Stimulated activated CD8-positive, alpha-beta memory T cell treated with anti-CD3 and anti-CD28 coated beads, Interleukin-4, amount 100 ng/mL, for 1 hour (primary cell): Measurements from ENCODE around the gene C2CD4C.
"Not testable (repeated sequence)": the region's sequence is repeated elsewhere in the genome, so short reads cannot be mapped to it uniquely, and the experiment has no call there.

ENCODE experiments used
- DNase-seq, 2 donors: peaks; one replicate each; pipeline ENCODE4 v3.0.0-alpha.2; 2020; ENCODE audit warnings: low read depth in 2 of 2, low spot score in 1 of 2

The C2CD4C gene

GRCh38 chr19:383922-384798 is 24.8 kb downstream of the C2CD4C start:
- DNase-seq = no peak

GRCh38 chr19:383040-383439 is 25.9 kb downstream of the C2CD4C start:
- no peak for DNase-seq

- DNase-seq = not testable (repeated sequence)
These were observed 26.4 kb downstream of the C2CD4C start for GRCh38 chr19:382578-382977.

GRCh38 chr19:381901-382300 is 27.0 kb downstream of the C2CD4C start:
- DNase-seq = not testable (repeated sequence)

DNA sequence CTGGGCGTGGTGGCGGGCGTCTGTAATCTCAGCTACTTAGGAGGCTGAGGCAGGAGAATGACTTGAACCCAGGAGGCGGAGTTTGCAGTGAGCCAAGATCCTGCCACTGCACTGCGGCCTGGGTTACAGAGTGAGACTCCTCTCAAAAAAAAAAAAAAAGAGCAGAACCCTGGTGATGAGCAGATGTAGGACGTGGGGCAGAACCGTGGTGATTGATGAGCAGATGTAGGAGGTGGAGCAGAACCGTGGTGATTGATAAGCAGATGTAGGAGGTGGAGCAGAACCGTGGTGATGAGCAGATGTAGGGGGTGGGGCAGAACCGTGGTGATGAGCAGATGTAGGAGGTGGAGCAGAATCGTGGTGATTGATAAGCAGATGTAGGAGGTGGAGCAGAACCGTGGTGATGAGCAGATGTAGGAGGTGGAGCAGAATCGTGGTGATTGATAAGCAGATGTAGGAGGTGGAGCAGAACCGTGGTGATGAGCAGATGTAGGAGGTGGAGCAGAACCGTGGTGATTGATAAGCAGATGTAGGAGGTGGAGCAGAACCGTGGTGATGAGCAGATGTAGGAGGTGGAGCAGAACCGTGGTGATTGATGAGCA is 28.2 kb downstream of the C2CD4C start:
- not testable (repeated sequence) for DNase-seq

DNA sequence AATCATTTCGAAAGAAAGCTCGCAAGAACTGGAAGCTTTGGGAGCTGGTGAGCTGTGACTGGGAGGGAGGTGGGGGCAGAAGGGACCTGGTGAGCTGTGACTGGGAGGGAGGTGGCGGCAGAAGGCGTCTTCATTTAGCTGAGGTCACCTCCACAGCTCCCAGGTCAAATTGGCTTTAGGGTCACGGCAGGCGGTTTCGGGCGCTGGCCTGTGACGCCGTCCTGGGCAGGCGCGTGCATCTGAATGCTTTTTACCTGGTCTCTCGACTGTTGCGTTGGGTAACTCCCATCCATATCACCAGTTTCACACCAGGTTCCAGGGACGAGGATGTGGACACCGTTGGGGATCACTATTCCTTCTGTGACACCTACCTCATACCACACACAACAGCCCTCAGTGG is 29.2 kb downstream of the C2CD4C start:
- no peak for DNase-seq

- DNase-seq = no peak
These were observed 30.2 kb downstream of the C2CD4C start for GRCh38 chr19:378706-379105.

DNA sequence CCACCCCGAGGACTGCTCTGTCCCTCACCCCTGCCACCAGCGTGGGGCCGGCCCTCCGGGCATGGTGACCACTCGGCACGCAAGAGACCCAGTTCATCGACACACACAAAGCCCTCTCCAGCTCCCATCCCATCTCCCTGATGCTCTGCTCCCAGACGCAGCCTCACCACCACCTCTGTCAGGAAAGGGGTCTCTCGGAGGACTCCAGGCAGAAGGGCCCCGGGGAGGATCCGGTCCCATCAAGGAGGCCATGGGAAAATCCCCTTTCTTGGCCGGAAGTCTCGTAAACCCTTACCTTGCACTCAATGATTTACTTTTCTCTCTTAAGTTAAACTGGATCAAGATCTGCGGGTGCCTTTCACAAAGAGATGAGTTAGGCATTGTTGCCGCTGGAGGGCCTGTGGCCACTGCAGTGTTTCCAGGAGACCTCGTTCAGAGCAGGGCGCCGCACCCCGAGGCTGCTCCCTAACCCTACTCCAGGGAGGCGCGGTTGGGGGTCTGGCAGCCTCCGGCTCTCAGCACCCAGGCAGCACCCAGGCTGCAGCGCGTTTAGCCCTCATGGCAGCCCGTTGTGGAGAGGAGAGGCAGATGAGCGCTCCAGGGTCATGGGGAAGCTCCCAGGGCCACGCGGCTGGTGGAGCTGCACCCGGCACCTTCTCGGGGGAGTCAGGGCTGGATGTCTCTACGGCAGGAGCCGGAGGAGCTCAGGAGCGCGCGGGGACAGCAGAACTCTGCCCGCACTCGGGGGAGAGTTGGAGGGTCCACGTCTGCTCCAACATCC is 31.0 kb downstream of the C2CD4C start:
- DNase-seq = no peak

- DNase-seq = no peak
These were observed 32.9 kb downstream of the C2CD4C start for GRCh38 chr19:376111-376470.

- DNase-seq = no peak
These were observed 33.4 kb downstream of the C2CD4C start for GRCh38 chr19:375395-376110.

GRCh38 chr19:374886-375235 is 34.1 kb downstream of the C2CD4C start:
- no peak for DNase-seq

- DNase-seq = no peak
These were observed 34.6 kb downstream of the C2CD4C start for GRCh38 chr19:374183-374885.

DNA sequence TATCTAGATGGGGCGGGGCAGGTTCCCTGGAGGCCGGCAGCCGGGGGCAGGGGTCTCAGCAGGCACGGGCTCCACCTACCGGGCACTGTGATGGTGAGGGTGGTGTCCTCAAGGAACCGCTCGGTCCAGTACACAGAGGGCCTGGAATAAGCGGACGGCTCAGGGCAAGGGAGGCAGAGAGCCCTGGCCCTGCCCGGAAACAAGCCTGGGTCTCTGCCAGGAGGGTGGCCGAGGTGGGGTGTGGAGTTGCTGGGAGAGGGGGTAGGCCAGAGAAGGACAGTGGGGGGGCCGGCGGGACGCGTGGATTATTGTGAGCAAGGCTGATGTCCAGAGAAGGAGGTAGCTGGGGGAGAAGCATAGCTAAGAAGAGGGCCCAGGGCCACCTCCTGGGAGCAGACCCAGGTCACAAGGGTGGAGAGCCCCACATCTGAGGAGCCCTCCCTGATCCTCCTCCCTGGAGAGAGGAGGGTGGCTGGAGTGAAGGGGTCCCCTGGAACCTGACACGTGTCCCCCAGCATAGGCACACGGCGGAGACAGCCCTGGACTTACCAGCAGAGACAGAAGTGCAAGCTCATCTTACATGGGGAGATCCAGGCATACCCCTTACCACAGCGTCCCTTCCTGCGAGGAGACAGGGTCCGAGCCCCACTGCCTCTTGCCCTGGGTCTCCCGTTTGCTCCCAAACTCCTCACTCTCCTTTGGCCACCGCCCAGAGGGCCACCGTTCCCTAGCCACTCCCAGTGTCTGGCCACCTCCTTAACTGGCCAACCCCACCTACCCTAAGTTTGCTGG is 35.4 kb downstream of the C2CD4C start:
- no peak for DNase-seq

- DNase-seq = no peak
These were observed 36.5 kb downstream of the C2CD4C start for GRCh38 chr19:372306-372890.

DNA sequence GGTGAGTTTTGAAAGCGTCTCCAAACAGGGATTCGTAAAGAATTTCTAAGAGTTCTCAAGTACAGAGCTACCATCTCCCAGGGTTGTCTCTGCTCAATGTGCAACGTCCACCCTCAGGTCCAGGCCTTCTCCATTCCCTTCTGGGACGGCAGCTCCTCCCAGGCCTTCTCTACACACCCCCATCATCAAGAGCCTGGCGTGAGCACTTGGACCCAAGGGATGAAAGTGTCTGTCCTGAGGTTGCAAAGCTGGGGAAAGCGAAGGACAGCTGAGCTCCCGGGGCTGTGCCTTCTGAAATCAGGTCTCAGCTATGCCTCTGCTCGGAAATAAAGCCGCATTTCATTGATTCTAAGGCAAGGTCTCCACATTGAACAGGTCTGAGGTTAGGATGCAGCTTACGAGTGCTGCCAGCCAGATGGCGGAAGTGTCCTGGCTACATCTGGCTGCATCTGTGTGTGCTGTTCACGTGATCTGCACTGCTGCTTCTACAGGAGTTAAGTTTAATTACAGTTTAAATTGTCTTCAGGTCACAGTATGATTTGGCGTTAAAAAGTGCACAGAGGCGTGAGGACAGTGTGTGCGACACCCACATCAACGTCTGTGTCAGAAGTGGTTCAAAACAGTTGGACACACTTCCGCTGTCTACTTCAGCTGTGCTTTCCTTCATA is 37.3 kb downstream of the C2CD4C start:
- DNase-seq = no peak

DNA sequence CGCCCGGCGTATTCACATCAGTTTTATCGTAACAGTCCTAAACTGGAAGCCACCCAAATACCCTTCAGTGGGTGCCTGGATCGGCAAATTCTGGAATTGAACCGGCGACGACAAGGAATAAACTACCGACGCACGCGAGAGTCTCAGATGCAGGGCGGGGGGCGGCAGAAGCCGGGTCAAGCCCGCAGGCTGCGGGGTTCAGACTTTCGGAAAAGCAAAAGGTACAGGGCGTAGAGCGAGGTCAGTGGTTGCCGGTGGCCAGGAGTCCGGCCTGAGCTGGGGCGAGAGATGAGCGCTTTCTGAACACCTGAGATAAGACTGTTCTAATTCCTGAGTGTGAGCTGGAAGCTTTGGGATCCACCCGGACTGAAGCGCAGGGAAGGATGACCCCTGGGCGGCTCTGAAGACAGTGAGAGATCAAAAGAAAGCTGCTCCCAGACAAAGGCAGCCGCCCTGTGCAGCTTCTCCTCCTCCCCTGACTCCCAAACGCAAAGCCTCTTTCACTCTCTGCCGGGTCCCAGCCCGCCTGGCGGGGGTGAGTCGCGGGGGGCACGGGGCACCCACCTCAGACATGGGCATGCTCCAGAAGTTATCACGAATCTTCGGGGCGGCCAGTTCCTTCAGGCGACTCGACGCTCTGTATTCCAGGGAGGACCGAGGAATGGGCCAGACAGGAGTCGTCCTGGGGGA is 38.2 kb downstream of the C2CD4C start:
- DNase-seq = no peak

GRCh38 chr19:369876-370275 is 39.1 kb downstream of the C2CD4C start:
- DNase-seq = no peak

GRCh38 chr19:369256-369655 is 39.7 kb downstream of the C2CD4C start:
- no peak for DNase-seq

DNA sequence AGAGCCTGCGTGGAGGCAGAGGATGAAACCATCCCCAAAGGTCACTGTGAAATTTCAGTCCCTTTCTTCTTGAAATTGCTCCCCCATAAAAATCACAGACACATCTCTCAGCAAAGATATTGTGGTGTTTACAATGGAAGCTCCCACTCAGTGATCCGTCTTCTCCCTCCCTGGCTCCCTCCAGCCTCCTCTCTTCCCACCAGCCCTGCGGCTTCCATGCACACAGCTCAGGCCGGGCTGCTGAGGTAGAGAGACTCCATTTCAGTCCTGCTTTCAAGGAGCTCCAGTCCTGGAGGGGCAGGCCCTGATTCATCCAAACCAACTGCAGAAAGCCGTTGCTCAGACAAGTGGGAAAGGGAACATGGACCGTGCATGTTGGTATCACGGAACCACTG is 40.3 kb downstream of the C2CD4C start:
- no peak for DNase-seq
